ENCODE results near the gene RNF39. TPM values are rescaled to one million over a fixed set of nuclear protein-coding genes. Genes with fewer than 3 reads are reported as not detected.

Gene RNF39
- total RNA-seq, 1 donor from 2014 or later, result 2.5 TPM

DNA sequence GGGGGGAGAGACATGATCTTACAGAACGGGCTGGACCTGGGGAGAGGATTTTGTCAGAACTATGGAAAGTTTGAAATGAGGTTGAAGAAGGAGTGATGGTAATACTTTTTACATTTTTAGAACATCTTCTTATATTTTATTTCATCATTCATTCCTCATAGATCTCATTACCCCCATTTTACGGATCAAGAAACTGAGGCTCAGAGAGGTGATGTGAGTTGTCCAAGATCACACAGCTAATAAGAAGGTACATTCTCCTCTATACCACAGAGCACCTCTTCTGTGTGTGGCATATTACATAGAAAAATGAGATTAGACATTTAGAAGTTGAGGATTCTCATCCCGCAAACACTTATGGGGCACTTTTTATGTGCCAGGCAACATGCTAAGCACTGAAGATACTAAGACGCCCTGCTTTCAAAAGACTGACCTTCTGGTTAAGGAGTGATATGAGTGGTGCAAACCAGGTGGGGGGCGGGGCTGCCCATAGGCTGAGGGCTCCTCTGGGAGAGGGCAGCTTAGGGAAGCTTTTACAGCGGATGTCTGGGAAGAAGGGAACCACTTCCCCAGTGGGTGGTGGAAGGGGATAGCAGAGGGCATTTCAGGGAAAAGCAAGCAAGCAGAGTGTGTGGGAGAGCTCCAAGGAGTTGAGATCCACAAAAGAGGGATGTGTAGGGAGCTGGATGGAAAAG lies 17.4 kb upstream of the RNF39 start:
- Histone ChIP-seq H3K9me3 (no peaks in the 10 kb centered on the region), H3K4me3 (no peak overlapping the region), H3K36me3 (no peaks in the 10 kb centered on the region), H3K4me1 (peaks cover 5% of the 10 kb centered on the region), H3K27ac (no peak overlapping the region), H3K27me3 (ENCODE audit: low read depth) (peaks cover 28% of the 10 kb centered on the region)
- intact Hi-C loops (cut with DNase I), result no loop called here
- no peak for ATAC-seq
- DNase-seq, result no peak
- TF ChIP-seq, protein P1, sequence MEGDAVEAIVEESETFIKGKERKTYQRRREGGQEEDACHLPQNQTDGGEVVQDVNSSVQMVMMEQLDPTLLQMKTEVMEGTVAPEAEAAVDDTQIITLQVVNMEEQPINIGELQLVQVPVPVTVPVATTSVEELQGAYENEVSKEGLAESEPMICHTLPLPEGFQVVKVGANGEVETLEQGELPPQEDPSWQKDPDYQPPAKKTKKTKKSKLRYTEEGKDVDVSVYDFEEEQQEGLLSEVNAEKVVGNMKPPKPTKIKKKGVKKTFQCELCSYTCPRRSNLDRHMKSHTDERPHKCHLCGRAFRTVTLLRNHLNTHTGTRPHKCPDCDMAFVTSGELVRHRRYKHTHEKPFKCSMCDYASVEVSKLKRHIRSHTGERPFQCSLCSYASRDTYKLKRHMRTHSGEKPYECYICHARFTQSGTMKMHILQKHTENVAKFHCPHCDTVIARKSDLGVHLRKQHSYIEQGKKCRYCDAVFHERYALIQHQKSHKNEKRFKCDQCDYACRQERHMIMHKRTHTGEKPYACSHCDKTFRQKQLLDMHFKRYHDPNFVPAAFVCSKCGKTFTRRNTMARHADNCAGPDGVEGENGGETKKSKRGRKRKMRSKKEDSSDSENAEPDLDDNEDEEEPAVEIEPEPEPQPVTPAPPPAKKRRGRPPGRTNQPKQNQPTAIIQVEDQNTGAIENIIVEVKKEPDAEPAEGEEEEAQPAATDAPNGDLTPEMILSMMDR (IDR thresholded peaks at IDR 0.05), result no peak

DNA sequence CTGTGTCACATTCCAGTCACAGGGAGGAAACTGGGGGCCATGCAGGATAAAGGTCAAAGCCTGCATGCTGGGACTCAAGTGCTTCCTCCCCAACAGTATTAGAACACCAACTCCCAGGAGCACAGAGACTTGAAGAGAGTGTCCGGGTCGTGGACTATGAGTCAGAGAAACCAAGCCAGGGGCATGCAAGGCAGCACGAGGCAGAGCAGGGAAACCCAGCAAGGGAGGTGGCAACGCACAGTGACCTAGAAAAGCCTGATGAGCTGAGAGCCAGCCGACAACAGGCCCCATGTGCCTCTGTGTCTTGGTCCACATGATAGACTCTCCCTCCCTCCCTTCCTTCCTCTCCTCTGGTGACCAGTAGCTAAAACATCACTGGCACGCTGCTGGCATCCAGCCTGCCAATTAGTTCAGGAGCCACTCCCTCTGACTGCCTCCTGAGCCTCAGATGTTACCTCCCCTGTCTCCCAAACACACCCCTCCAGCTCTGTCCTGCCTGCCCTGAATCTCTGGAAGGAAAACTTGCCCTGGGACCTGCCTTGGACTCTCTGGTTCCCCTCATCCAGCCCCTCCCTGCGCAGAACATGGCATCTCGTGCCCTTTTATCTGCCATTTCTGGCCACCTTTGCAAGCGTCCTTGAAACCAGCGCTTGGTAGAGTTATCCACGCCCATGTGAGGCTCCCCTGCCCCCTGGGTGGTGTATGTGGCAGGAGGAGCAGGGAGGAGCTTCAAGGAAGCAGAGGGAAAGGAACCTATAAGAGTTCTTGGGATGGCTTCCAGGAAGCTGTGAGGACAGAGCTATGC lies 16.2 kb upstream of the RNF39 start:
- H3K4me1 ChIP-seq, result peaks cover 5% of the 10 kb centered on the region
- TF ChIP-seq, protein P1 (IDR thresholded peaks at IDR 0.05), result no peak
- peak overlapping the region; percentile 62 for H3K27ac ChIP-seq
- peak; percentile 87 to 92 for ATAC-seq
- no peaks in the 10 kb centered on the region for H3K9me3 ChIP-seq
- intact Hi-C loops (cut with DNase I), result no loop called here
- peak; percentile 79 for DNase-seq
- H3K27me3 ChIP-seq (ENCODE audit: low read depth), result peaks cover 35% of the 10 kb centered on the region
- no peak overlapping the region for H3K4me3 ChIP-seq
- no peaks in the 10 kb centered on the region for H3K36me3 ChIP-seq

DNA sequence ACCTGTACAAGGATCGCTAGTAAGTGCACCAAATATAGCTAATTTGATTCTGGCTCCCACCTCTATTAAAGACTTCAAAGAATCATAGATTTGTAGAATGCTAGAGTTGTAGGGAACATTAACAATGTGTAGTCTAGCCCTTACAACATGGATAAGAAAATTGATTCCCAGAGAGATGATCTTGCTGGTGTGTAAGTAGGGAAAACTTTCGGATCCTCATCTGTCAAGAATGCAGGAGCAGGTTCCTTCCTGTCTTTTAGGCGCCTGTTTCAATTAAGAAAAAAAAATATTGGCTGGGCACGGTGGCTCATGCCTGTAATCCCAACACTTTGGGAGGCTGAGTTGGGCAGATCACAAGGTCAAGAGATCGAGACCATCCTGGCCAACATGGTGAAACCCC lies 12.3 kb upstream of the RNF39 start:
- TF ChIP-seq, protein P1 (IDR thresholded peaks at IDR 0.05), result no peak
- peaks cover 28% of the 10 kb centered on the region for H3K27me3 ChIP-seq (ENCODE audit: low read depth)
- no peak overlapping the region for H3K27ac ChIP-seq

DNA sequence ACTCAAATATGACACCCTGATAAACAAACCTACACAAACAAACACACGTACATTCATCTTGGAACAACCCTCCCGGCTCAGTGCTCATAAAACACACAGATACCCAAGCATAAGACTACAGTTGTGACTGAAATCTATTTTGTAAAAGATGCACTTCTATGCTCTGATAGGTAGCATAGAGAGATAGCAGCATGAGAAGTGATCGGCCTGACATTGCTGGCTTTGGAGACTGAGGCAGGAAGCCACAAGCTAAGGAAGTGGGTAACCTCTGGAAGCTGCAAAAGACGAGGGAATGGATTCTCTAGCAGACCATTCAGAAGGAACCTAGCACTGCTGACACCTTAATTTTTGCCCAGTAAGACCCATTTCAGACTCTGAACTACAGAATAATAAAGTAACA lies 1.6 kb upstream of the RNF39 start:
- H3K27ac ChIP-seq, result no peak overlapping the region
- H3K4me3 ChIP-seq, result no peak overlapping the region
- no peak for ATAC-seq
- intact Hi-C loops (cut with DNase I), result no loop called here
- H3K9me3 ChIP-seq, result no peaks in the 10 kb centered on the region
- H3K4me1 ChIP-seq, result peaks cover 20% of the 10 kb centered on the region
- no peaks in the 10 kb centered on the region for H3K36me3 ChIP-seq
- TF ChIP-seq, protein P1 (IDR thresholded peaks at IDR 0.05), result no peak
- no peak for DNase-seq
- H3K27me3 ChIP-seq (ENCODE audit: low read depth), result peaks cover 41% of the 10 kb centered on the region

More for the DNA sequence above, 12.3 kb upstream of the RNF39 start:
- Histone ChIP-seq H3K4me1 (peaks cover 5% of the 10 kb centered on the region), H3K36me3 (no peaks in the 10 kb centered on the region), H3K9me3 (no peaks in the 10 kb centered on the region), H3K4me3 (no peak overlapping the region)
- intact Hi-C loops (cut with DNase I), result no loop called here
- ATAC-seq (no peak), DNase-seq (no peak)

DNA sequence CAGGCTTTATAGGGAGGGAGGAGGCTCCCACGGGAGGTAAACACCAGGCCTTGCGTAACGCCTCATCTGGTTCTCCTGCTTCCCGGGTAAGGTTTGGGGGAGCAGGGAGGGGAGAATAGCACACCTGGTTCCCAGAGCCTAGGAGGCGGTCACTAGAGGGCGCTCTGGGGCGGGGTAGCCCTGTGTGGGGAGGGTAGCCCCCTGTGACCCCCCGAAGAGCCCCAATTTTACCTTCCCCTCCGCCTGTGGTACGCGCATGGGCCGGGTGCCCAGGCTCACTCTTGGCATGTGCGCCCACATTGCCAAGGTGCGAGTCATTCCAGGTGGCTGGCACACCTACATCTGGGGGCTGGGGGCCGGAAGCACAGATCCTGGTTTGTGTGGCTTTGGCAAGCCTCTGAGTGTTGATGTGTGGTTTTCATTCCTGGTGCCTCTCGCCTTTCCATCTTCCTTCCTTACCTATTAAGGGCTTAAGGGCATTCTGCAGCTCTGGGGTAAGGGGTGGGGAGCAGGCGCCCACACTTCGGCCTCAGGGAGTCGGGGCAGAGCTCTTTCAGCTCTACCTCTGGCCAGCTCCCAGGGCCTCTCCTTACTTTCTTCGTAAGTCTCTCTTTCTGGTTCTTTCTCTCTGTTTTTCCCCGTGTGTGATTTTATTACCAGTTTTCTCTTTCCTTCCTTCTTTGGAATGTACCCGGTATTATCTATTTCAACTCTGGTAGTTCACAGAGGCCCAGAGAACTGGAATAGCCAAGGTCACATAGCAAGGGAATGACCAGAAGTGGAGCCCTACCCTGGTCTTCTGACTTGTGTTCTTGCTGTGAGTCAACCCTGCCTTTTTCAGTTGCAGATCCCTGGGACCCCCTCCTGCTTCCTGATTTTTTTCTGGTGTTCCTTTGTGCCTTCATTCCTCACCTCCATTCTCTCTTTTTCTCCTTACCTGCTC lies 492 bp upstream of the RNF39 start:
- DNase-seq (peak; percentile 72), ATAC-seq (peak; percentile 88 to 92)
- H3K27me3 ChIP-seq (ENCODE audit: low read depth), result peaks cover 46% of the 10 kb centered on the region

More for the DNA sequence above, 492 bp upstream of the RNF39 start:
- peak overlapping the region; percentile 60 for H3K4me3 ChIP-seq
- H3K4me1 ChIP-seq, result peaks cover 23% of the 10 kb centered on the region
- H3K27ac ChIP-seq, result peak overlapping the region; percentile 69
- intact Hi-C loops (cut with DNase I), result no loop called here
- TF ChIP-seq, protein P1 (IDR thresholded peaks at IDR 0.05), result peak; percentile 39
- H3K36me3 ChIP-seq, result no peaks in the 10 kb centered on the region
- H3K9me3 ChIP-seq, result no peaks in the 10 kb centered on the region
